ENCODE data around the gene C2orf81. TPM values are rescaled to one million over a fixed set of nuclear protein-coding genes. Genes with fewer than 3 reads are reported as not detected.
"Not testable (repeated sequence)": the region's sequence is repeated elsewhere in the genome, so short reads cannot be mapped to it uniquely, and the experiment has no call there.

The C2orf81 gene
- total RNA-seq, 1 donor from 2014 or later = 6.0 TPM

- TF ChIP-seq CTCF (IDR thresholded peaks at IDR 0.05; ENCODE audit: unreplicated experiment) = no peak
- peak overlapping the region; percentile 87 for H3K27ac Mint-ChIP-seq
- DNase-seq (ENCODE audit: low spot score in 2 of 2, unreplicated experiment in 2 of 2) = no peak
- peaks cover 22% of the 10 kb centered on the region for H3K4me1 Mint-ChIP-seq
- H3K36me3 Mint-ChIP-seq = no peaks in the 10 kb centered on the region
- H3K27me3 Mint-ChIP-seq (ENCODE audit: low read depth) = no peaks in the 10 kb centered on the region
- H3K9me3 Mint-ChIP-seq = no peaks in the 10 kb centered on the region
- H3K4me3 Mint-ChIP-seq = no peak overlapping the region
These were observed 23.3 kb upstream of the C2orf81 start for GRCh38 chr2:74444498-74445318.

GRCh38 chr2:74442483-74443297, 21.3 kb upstream of the C2orf81 start:
- H3K9me3 Mint-ChIP-seq; DNase-seq (ENCODE audit: low spot score in 2 of 2, unreplicated experiment in 2 of 2); H3K27me3 Mint-ChIP-seq (ENCODE audit: low read depth); H3K36me3 Mint-ChIP-seq: not testable (repeated sequence)
- Mint-ChIP-seq H3K27ac (peak overlapping the region; percentile 96), H3K4me3 (peak overlapping the region; percentile 93), H3K4me1 (peaks cover 41% of the 10 kb centered on the region)

GRCh38 chr2:74441690-74442482, 20.5 kb upstream of the C2orf81 start, which contains the start of gene RTKN:
Gene RTKN (minus strand): TSS chr2:74441937. CDS start chr2:74441816, 121 bp downstream.
- H3K36me3 Mint-ChIP-seq = no peaks in the 10 kb centered on the region
- no peaks in the 10 kb centered on the region for H3K9me3 Mint-ChIP-seq
- no peaks in the 10 kb centered on the region for H3K27me3 Mint-ChIP-seq (ENCODE audit: low read depth)
- peak in 1 of 2 experiments; percentile 68 for DNase-seq (ENCODE audit: low spot score in 2 of 2, unreplicated experiment in 2 of 2)
- peak within 1 kb of the TSS; percentile 93 for H3K4me3 Mint-ChIP-seq
- H3K27ac Mint-ChIP-seq = peak within 1 kb of the TSS; percentile 99
- H3K4me1 Mint-ChIP-seq = peaks cover 48% of the 10 kb centered on the region
- TF ChIP-seq CTCF (IDR thresholded peaks at IDR 0.05; ENCODE audit: unreplicated experiment) = no peak

GRCh38 chr2:74441170-74441689, 19.8 kb upstream of the C2orf81 start:
- Mint-ChIP-seq H3K36me3 (no peaks in the 10 kb centered on the region), H3K27ac (peak overlapping the region; percentile 99), H3K4me1 (peaks cover 49% of the 10 kb centered on the region), H3K27me3 (ENCODE audit: low read depth) (no peaks in the 10 kb centered on the region), H3K4me3 (peak overlapping the region; percentile 93), H3K9me3 (no peaks in the 10 kb centered on the region)
- TF ChIP-seq CTCF (IDR thresholded peaks at IDR 0.05; ENCODE audit: unreplicated experiment) = no peak
- no peak for DNase-seq (ENCODE audit: low spot score in 2 of 2, unreplicated experiment in 2 of 2)

- no peaks in the 10 kb centered on the region for H3K9me3 Mint-ChIP-seq
- H3K4me3 Mint-ChIP-seq = peak overlapping the region; percentile 93
- no peaks in the 10 kb centered on the region for H3K27me3 Mint-ChIP-seq (ENCODE audit: low read depth)
- peak overlapping the region; percentile 99 for H3K27ac Mint-ChIP-seq
- TF ChIP-seq CTCF (IDR thresholded peaks at IDR 0.05; ENCODE audit: unreplicated experiment) = no peak
- peak; percentile 83 to 90 for DNase-seq (ENCODE audit: low spot score in 2 of 2, unreplicated experiment in 2 of 2)
- no peaks in the 10 kb centered on the region for H3K36me3 Mint-ChIP-seq
- H3K4me1 Mint-ChIP-seq = peaks cover 49% of the 10 kb centered on the region
These were observed 19.2 kb upstream of the C2orf81 start for GRCh38 chr2:74440378-74441169.

Measured in mesothelial cell of epicardium (in vitro differentiated cells).